Measurements from ENCODE around the gene RHOD.

The RHOD gene

DNA sequence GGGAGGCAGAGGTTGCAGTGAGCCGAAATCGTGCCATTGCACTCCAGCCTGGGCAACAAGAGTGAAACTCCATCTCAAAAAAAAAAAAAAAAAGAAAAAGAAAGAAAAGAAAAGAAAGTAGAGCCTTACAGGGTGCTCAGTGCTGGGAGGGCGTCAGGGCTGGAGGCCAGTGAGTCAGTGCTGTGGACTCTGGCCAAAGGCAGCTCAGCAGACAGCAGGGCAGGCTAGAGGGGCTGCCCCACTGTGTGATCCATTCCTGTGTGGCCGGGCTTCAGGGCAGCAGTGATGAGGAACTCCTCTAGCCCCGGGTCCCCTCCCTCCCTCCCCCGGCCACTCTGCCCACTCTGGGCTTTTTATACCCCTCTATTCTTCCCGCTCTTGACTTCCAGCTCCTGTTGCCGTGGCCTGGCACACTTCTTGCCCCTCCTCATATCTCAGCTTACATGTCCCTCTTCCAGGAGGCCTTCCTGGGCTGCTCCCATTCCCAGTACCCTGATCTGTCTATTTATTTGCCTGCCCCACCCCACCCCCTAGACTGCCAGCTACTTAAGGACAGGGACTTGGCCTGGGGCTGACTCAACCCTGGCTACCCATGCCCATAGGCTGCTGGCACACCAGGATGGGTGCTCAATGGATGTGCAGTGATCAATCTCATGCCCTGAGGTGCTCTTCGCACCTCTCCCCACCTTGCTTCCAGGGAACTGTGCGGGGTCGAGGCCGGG, 23.7 kb upstream of the RHOD start:
- DNase-seq (ENCODE audit: low spot score), result no peak

- DNase-seq (ENCODE audit: low spot score), result no peak
Measured at GRCh38 chr11:67033661-67034166, 22.9 kb upstream of the RHOD start.

DNA sequence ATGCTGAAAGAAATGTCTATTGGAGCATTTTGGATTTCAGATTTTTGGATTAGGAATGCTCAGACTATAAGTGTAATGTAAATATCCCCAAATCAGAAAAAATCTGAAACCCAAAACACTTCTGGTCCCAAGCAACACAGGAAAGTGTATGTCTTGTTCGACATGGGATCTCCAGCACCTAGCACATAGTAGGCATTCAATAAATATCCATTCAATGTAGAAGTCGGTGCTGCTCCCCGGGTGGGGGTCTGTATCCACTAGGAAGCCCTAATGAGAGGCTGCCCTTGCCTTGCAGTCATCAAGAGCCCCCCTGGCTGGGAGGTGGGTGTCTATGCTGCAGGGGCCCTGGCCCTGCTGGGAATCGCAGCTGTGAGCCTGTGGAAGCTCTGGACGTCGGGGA, 22.3 kb upstream of the RHOD start:
- no peak for DNase-seq (ENCODE audit: low spot score)

DNA sequence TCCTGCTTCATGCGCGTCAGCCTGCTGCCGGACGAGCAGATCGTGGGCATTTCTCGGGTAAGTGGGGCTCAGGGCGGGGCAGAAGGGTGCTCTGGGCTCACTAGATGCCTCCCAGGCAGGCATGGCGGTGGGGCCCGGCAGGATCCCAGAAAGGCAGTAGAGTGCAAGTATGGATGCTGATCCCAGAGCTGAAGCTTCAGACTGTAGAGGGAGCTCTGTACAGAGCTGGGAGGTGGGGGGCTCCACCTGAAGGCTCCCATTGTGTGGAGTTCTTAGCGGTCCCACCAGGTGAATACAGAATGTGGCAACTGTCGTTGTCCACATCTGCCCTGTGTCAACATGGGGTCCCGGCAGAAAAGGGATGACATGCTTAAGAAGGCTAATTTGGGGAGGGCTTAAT, 16.5 kb upstream of the RHOD start:
- DNase-seq (ENCODE audit: low spot score), result no peak

DNA sequence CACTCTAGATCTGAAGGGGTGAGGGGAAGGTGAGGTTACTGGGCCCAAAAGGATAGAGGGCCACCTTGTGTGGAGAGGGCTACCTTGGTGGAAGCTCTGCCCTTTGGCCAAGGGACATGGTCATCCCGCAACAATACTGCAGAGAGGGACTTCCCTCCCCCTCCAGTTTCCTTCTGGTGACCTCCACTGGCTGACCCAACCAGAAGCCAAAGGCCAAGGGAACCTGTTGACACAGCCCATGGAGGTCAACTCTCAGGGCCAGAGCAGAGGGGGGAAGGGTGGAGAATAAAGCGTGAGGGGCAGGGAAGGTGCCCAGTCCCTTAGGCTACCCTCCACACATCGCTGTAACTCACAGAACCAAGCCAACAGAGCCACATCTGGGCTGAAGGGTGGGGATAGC, 15.0 kb upstream of the RHOD start:
- no peak for DNase-seq (ENCODE audit: low spot score)

- no peak for DNase-seq (ENCODE audit: low spot score)
Measured at GRCh38 chr11:67043572-67044349, 12.9 kb upstream of the RHOD start.

GRCh38 chr11:67044496-67044895, 12.2 kb upstream of the RHOD start:
- no peak for DNase-seq (ENCODE audit: low spot score)

GRCh38 chr11:67045314-67045713, 11.3 kb upstream of the RHOD start:
- DNase-seq (ENCODE audit: low spot score), result no peak

- DNase-seq (ENCODE audit: low spot score), result no peak
Measured at GRCh38 chr11:67048515-67049130, 8.0 kb upstream of the RHOD start.

GRCh38 chr11:67050139-67050538, 6.5 kb upstream of the RHOD start:
- DNase-seq (ENCODE audit: low spot score), result no peak

DNA sequence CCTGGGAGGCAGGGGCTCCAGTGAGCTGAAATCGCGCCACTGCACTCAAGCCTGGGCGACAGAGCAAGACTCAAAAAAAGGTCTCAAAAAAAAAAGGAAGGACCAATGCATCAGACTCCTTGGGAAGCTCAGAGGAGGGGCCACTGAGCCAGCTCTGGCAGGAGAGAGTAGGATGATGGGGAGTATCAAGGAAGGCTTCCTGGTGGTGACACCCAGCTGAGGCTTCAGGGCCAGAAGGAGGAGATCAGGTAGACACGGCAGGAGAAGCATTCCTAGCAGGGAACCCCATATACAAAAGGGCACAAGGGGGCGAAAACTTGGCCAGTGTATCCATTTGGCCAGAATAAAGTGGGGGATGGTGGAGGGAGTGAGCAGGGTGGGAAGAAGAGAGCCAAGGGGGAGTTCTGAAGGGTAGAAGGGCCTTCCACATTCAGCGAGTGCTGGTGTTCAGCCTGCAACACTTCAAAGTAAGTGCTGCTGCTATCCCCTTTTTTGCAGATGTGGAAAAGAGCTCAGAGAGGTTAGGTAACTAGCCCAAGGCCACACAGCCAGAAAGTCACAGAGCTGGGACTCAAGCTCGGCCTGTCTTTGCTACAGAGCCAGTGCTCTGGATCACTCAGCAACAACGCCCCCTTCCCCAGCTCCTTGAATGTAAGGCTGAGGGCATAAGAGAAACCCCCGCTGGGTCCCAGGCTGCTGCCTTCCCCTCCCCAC, 5.3 kb upstream of the RHOD start:
- no peak for DNase-seq (ENCODE audit: low spot score)

GRCh38 chr11:67051945-67052488, 4.6 kb upstream of the RHOD start:
- no peak for DNase-seq (ENCODE audit: low spot score)

DNA sequence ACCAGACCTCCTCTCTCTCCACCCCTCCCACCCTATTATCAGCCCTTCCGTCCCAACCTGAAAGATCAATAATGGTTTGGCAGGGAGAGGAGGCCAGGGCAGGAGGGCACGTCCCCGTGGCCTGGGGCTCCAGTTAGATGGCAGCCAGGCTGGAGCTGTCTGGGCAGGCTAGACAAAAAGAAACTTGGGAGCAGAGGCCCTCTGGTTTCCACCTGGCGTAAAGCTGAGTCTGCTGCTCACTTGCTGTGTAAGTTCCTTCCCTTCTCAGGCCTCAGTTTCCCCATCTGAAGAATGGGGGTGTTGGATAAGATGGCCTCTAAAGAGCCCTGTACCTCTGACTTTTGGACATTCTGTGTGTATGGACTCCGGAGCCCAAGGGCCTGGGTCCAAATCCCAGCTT, 3.8 kb upstream of the RHOD start:
- no peak for DNase-seq (ENCODE audit: low spot score)

GRCh38 chr11:67053896-67054329, 2.7 kb upstream of the RHOD start:
- DNase-seq (ENCODE audit: low spot score), result peak; percentile 46

GRCh38 chr11:67054346-67054835, 2.3 kb upstream of the RHOD start:
- no peak for DNase-seq (ENCODE audit: low spot score)

GRCh38 chr11:67054836-67055523, 1.7 kb upstream of the RHOD start:
- peak; percentile 76 for DNase-seq (ENCODE audit: low spot score)

DNA sequence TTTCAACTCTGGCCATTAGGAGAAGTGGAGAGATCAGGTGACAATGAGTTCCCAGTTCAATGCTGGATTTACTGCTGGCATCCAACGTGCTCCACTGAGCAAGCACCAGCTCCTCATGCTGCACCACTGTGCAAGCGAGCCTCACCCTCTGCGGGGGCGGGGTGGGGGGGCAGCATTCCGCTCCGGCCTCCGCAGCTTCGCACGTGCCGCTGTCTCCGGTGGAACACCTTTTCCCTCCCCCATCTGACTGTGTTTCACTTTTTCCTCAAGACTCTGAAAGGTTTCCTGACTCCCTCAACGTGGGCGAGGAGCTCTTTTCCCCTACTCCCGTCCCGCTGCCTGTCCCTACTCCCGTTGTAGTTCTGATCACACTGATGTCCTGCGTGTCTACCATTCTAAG, 835 bp upstream of the RHOD start:
- no peak for DNase-seq (ENCODE audit: low spot score)

- DNase-seq (ENCODE audit: low spot score), result no peak
Measured at GRCh38 chr11:67057205-67057672, 592 bp downstream of the RHOD start.

- no peak for DNase-seq (ENCODE audit: low spot score)
Measured at GRCh38 chr11:67058506-67058905, 1.9 kb downstream of the RHOD start.

- DNase-seq (ENCODE audit: low spot score), result no peak
Measured at GRCh38 chr11:67059671-67060070, 3.0 kb downstream of the RHOD start.

- DNase-seq (ENCODE audit: low spot score), result no peak
Measured at GRCh38 chr11:67060111-67060522, 3.5 kb downstream of the RHOD start.
